ENCODE results near the gene PKNOX2.
A peak's percentile ranks its signal among the peaks of the same experiment; 100 is the strongest.

Gene PKNOX2

DNA sequence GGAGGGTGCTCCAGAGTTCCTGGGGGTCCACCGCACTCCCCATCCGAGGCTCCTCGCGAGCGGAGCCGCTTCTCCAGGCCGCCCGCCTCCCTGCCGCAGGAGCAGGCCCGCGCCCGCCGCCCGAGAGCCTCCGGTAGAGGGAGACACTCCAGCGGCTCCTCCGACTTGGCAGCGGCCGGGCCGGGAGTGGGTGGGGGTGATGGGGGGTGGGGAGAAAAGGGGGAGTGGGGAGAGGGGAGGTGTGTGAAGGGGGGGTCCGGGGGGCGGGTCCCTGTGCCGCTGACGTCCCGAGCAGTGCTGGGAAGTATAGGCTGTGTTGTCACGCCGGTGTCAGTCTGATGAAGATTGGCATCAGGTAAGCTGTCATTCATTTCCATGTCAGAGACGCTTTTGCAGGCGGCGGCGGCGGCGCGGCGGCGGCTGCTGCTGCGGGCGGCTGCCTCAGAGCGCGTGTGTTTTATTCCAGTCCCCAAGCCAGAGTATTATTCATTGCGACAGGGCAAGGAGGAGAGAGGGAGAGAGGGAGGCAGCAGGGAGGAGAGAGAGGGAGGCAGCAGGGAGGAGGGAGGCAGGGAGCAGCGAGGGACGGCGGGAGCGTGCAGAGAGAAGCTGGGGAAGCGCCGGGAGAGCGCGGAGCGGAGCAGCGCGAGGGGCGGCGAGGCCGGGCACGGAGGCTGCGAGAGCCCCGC is at the start of gene PKNOX2:
Gene PKNOX2 (plus strand): TSS at position 330 of the 689 bp plus-strand sequence. CDS start 186,555 bp downstream, outside the sequence.
- Histone ChIP-seq H3K4me1 (ENCODE audit: control insufficient read depth, low read length) (no peaks in the 10 kb centered on the region), H3K9me3 (ENCODE audit: control insufficient read depth, insufficient read depth, low read length) (no peaks in the 10 kb centered on the region), H3K36me3 (ENCODE audit: control insufficient read depth, low read length) (no peaks in the 10 kb centered on the region), H4K20me1 (ENCODE audit: control insufficient read depth, insufficient read depth, low read depth, low read length) (no peaks in the 10 kb centered on the region), H3K27me3 (ENCODE audit: control insufficient read depth, low read length) (peaks cover 26% of the 10 kb centered on the region), H3K4me2 (ENCODE audit: low read length) (no peak within 1 kb of the TSS), H3K4me3 (ENCODE audit: low read length) (no peak within 1 kb of the TSS), H3K27ac (ENCODE audit: low read depth, low read length) (no peak within 1 kb of the TSS), H3K9me2 (replicated peaks; ENCODE audit: control insufficient read depth, low read length) (no peaks in the 10 kb centered on the region), H3K79me2 (ENCODE audit: control insufficient read depth, low read length) (no peaks in the 10 kb centered on the region), H3F3A (ENCODE audit: control insufficient read depth, insufficient read depth) (no peaks in the 10 kb centered on the region)
- TF ChIP-seq CTCF (IDR thresholded peaks at IDR 0.05; ENCODE audit: low read depth, low read length, poor library complexity, severe bottlenecking), result no peak
- no peak for TF ChIP-seq EZH2phosphoT487 (IDR thresholded peaks at IDR 0.05; ENCODE audit: borderline replicate concordance, low read length)

DNA sequence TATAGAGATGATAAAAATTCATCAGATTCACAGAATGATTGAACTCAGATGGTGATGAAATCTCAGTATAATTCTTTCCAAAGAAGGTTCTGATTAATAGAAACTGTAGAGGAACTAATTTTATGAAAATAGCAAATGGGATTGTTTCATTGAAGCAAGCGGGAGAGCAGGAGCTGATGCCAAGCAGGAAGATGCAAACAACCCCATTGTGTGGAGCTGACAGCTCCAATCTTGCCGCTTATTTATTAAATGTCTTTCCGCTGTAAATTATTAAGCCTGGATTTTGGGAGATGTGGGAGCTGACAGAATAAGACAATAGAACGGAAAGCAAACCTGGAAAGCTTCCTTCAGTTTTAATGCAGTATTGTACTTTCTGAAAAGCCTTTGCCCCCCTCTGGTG is 47.1 kb upstream of the PKNOX2 start:
- Histone ChIP-seq H3K27ac (ENCODE audit: low read depth, low read length) (no peak overlapping the region), H3K4me1 (ENCODE audit: control insufficient read depth, low read length) (no peaks in the 10 kb centered on the region), H3K4me2 (ENCODE audit: low read length) (no peak overlapping the region), H3K36me3 (ENCODE audit: control insufficient read depth, low read length) (no peaks in the 10 kb centered on the region), H3K4me3 (ENCODE audit: low read length) (no peak overlapping the region), H3F3A (ENCODE audit: control insufficient read depth, insufficient read depth) (no peaks in the 10 kb centered on the region), H3K79me2 (ENCODE audit: control insufficient read depth, low read length) (no peaks in the 10 kb centered on the region), H3K9me2 (replicated peaks; ENCODE audit: control insufficient read depth, low read length) (no peaks in the 10 kb centered on the region), H3K27me3 (ENCODE audit: control insufficient read depth, low read length) (peaks cover 2% of the 10 kb centered on the region; the same call in 1 of the 2 replicates), H4K20me1 (ENCODE audit: control insufficient read depth, insufficient read depth, low read depth, low read length) (no peaks in the 10 kb centered on the region), H3K9me3 (ENCODE audit: control insufficient read depth, insufficient read depth, low read length) (peaks cover 7% of the 10 kb centered on the region; the same call in 1 of the 2 replicates)
- TF ChIP-seq EZH2phosphoT487 (IDR thresholded peaks at IDR 0.05; ENCODE audit: borderline replicate concordance, low read length) (no peak), CTCF (IDR thresholded peaks at IDR 0.05; ENCODE audit: low read depth, low read length, poor library complexity, severe bottlenecking) (no peak)

DNA sequence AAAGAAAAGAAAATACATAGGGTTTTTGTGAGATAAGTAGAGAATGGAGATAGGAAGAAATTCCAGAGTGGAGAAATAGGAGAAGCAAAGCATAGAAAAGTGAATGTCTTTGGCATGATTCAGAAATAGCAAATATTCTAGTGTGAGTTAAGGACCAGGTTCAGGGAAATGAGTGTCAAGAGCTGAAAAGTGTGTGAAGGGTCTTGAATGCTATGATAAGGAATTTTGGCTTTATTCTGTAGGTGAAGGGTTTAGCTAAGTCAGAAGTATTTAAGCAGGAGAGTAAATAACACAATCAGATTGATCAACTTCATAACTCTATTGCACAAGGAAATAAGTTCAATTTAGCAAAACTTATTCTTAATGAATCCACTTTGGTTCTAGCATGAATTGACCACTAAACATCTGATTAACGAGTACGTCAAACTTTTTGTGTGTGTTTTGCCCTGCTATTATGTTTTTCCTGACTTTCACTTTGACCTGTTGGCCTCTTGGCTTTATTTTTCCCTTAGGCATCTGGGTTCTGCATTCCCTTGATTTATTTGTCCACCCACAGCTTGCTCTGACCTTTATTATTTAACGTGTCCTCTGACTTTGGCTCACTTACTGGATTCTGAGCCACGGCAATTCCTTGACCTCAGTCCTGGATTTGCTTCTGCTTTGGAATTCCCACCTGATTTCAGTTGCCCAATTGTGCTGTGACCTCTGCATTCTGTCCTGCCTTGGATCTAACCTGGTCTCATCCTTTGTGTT is 41.2 kb upstream of the PKNOX2 start:
- Histone ChIP-seq H3F3A (ENCODE audit: control insufficient read depth, insufficient read depth) (no peaks in the 10 kb centered on the region), H3K9me3 (ENCODE audit: control insufficient read depth, insufficient read depth, low read length) (peaks cover 8% of the 10 kb centered on the region; the same call in 1 of the 2 replicates), H3K9me2 (replicated peaks; ENCODE audit: control insufficient read depth, low read length) (no peaks in the 10 kb centered on the region), H3K36me3 (ENCODE audit: control insufficient read depth, low read length) (no peaks in the 10 kb centered on the region), H3K4me3 (ENCODE audit: low read length) (peak overlapping the region; percentile 44), H4K20me1 (ENCODE audit: control insufficient read depth, insufficient read depth, low read depth, low read length) (no peaks in the 10 kb centered on the region), H3K4me2 (ENCODE audit: low read length) (peak overlapping the region; percentile 54), H3K79me2 (ENCODE audit: control insufficient read depth, low read length) (no peaks in the 10 kb centered on the region), H3K27me3 (ENCODE audit: control insufficient read depth, low read length) (peaks cover 5% of the 10 kb centered on the region; the same call in 1 of the 2 replicates), H3K27ac (ENCODE audit: low read depth, low read length) (no peak overlapping the region), H3K4me1 (ENCODE audit: control insufficient read depth, low read length) (peaks cover 11% of the 10 kb centered on the region)
- TF ChIP-seq EZH2phosphoT487 (IDR thresholded peaks at IDR 0.05; ENCODE audit: borderline replicate concordance, low read length) (no peak), CTCF (IDR thresholded peaks at IDR 0.05; ENCODE audit: low read depth, low read length, poor library complexity, severe bottlenecking) (no peak)

Measured in DOHH2 (cell line).